Adrenal gland (tissue), 5 donors: Measurements from ENCODE around the gene SH3D19.

Experiments
- CTCF ChIP-seq, 6 experiments: fragments of 450-650 bp in 4 of 6; fragments of 200-600 bp in 2 of 6; sonication (generic) in 1 of 6; IDR thresholded peaks; 1 replicate in 5 of 6; 2 replicates in 1 of 6; pipeline versions ENCODE4 v1.5.1 to v1.8.0; 2016 to 2021; ENCODE audit warnings: antibody characterized with exemption in 6 of 6, mild to moderate bottlenecking in 2 of 6, moderate library complexity in 1 of 6
- POLR2A ChIP-seq, 2 donors: fragments of 450-650 bp; IDR thresholded peaks; one replicate each; pipeline ENCODE4 v1.6.1; 2017; ENCODE audit warnings: antibody characterized with exemption in 2 of 2, mild to moderate bottlenecking in 2 of 2, moderate library complexity in 1 of 2
- donor health status: DM: no; HTN: no; CAD: no.

GRCh38 chr4:151205722-151206121 is 119.7 kb downstream of the SH3D19 start:
- TF ChIP-seq CTCF (IDR thresholded peaks at IDR 0.05) (no peak), POLR2A (IDR thresholded peaks at IDR 0.05) (no peak)
